ENCODE data around the gene CRACR2A.

CRACR2A gene

DNA sequence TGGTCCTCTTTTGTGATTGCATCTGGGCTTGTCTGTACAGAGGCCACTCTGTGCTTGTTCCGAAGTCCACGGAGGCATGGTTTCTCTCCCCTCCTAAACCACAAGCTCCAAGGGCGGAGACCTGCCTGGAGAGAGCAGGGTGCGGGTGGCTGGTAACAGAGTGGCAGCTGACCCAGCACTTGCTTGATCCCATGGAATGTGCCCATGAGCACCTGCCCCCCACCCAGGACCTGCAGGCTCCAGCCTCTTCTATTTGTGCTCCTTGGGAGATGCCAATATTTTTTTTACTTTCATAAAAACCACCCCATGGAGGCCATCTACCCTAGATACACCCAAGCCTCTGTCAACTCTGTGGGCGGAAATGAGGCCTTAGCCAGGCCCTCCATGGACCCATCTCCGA is 157.2 kb downstream of the CRACR2A start:
- DNase-seq (ENCODE audit: low spot score): no peak

- DNase-seq (ENCODE audit: low spot score): no peak
These were observed 157.9 kb downstream of the CRACR2A start for GRCh38 chr12:3594966-3595365.

- DNase-seq (ENCODE audit: low spot score): no peak
These were observed 158.9 kb downstream of the CRACR2A start for GRCh38 chr12:3593906-3594483.

- no peak for DNase-seq (ENCODE audit: low spot score)
These were observed 159.9 kb downstream of the CRACR2A start for GRCh38 chr12:3592856-3593625.

DNA sequence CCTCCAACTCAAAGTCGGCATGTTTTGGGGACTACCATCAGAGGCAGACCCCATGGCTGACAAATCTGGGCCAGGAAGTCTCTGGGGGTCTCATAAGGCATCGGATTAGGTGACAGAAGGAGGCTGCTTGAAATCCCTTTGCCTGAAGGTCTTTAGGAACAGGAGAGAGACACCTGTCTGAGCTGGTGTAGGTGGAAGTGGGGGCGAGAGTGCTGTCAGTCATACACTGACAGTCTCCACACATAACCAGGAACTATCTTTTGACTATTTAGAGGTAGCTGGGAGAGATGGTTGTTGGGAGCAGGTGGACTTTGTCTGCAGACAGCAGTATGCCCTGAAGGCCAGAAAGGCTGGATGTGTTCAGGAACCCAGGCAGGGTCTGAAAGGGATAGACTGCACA is 163.2 kb downstream of the CRACR2A start:
- DNase-seq (ENCODE audit: low spot score): no peak

GRCh38 chr12:3587402-3588013 is 165.4 kb downstream of the CRACR2A start:
- DNase-seq (ENCODE audit: low spot score): no peak

- DNase-seq (ENCODE audit: low spot score): no peak
These were observed 169.1 kb downstream of the CRACR2A start for GRCh38 chr12:3583656-3584334.

DNA sequence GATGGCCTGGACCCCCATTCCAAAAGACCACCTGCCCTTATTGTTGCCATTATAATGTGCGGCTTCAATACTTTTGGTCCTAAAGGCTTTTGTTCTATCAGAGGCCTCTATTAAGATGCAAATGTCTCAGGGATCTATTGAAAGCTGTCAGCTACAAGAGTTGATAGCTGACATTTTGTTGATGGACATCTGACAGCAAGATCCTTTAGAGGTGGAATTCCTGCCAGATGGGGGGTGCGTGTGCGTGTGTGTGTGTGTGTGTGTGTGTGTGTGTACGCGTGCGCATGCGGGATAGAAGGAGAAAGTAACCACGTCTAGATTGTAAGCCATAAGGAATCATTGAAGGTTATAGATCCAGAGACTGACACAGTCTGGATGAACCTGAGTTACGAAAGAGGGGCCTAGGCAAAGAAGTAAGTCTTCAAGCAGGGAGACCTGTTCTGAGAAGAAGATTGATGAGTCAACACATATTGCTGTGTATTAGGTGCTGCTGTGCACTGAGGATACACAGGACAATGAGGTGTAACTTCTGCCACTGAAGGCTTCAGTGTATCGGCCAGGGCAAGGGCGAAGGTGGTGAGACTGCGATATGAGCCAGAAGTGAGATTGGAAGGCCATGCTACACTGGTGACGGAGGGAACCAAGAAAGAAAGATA is 172.7 kb downstream of the CRACR2A start:
- no peak for DNase-seq (ENCODE audit: low spot score)

- DNase-seq (ENCODE audit: low spot score): no peak
These were observed 173.3 kb downstream of the CRACR2A start for GRCh38 chr12:3579446-3580093.

GRCh38 chr12:3578557-3578956 is 174.4 kb downstream of the CRACR2A start:
- DNase-seq (ENCODE audit: low spot score): no peak

GRCh38 chr12:3576891-3577290 is 176.0 kb downstream of the CRACR2A start:
- no peak for DNase-seq (ENCODE audit: low spot score)

- no peak for DNase-seq (ENCODE audit: low spot score)
These were observed 177.9 kb downstream of the CRACR2A start for GRCh38 chr12:3574986-3575385.

DNA sequence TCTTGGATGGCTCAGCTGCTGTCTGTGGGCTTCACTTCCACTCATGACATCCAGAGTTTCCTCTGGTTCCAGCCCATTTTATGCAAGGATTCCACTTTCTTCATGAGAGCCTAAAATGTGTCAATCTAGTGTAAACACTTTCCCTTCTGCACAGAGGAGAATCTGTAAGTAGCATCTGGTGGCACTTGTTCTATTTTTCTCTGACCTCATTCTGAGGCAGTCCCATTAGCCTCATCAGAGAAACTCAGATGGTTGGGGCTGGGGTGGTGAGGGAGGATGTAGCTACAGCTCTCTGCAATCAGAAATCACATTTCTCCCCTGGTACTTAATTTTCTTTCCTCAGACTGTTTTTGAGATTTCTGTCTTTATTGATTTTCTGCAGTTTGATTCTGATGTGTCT is 180.3 kb downstream of the CRACR2A start:
- no peak for DNase-seq (ENCODE audit: low spot score)

DNA sequence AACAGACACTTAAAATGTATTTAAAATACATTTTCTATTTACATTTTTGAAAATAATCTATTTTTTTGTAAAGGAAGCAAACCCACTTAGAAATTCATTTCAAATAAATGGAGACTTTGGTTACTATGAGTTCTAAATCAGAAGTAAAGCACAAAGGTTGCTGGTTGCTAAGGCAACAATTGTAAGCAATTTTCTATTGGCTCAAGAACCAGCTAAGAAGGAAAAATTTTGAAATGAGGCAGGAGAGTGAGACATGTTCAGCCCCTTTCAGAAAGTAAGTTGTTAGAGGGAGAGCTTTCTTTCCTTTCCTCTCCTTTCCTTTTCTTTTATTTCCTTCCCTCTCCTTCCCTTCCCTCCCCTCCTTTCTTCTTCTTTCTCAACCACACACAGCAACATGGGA is 181.2 kb downstream of the CRACR2A start:
- DNase-seq (ENCODE audit: low spot score): no peak

DNA sequence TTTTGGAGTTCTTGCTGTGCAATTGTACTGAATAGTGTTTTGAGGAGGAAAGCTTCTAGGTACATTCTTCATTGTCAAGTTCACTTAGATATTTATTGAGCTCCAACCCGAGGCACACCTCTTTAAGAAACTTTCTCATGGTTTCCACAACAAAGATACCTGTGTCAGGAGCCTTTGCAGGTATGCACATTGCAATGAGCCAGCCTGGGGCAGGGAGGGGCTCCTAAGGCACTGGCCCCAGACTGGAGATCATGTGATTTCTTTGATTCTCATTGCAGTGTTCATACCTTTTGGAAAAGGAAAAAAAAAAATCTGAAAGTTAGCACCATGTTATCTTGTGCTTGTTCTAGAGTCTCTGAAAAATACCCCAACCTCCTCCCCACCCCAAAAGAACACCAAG is 181.6 kb downstream of the CRACR2A start:
- DNase-seq (ENCODE audit: low spot score): no peak

GRCh38 chr12:3568695-3569094 is 184.2 kb downstream of the CRACR2A start:
- DNase-seq (ENCODE audit: low spot score): no peak

GRCh38 chr12:3565985-3566384 is 186.9 kb downstream of the CRACR2A start:
- no peak for DNase-seq (ENCODE audit: low spot score)
